IMR-90 (cell line): Measurements from ENCODE around the gene FRMD4B. TPM values are rescaled to one million over a fixed set of nuclear protein-coding genes. Genes with fewer than 3 reads are reported as not detected.

Experiments used
- ATAC-seq: fragments of 200-7000 bp; cut with Tn5 transposase; 2 replicates; pipeline ENCODE4 v1.9.1; 2020; ENCODE audit warnings: low read depth, mild to moderate bottlenecking, moderate library complexity
- BruUV-seq: library from RNA; stranded (reverse); fragments of 400-500 nt; replicated peaks from 2 replicates; lab custom pipeline; 2021; lab: Mats Ljungman, UMichigan
- CTCF ChIA-PET: fragments of 300-600 bp; formaldehyde crosslinking; extraction: SDS; loops from one replicate; lab custom pipeline; 2021; ENCODE audit warnings: antibody characterized with exemption; lab: Yijun Ruan, JAX
- POLR2A ChIA-PET: fragments of 300-600 bp; sonication (Branson Sonifier 250); formaldehyde crosslinking; loops from one replicate; lab custom pipeline; 2022; ENCODE audit warnings: antibody characterized with exemption; ENCODE audit not compliant: unreplicated experiment; lab: Charles Lee
- DNase-seq: peaks from one replicate; pipeline ENCODE4 v3.0.0; 2013
- H2AFZ ChIP-seq: replicated peaks from 2 replicates; pipeline ENCODE3; 2013; ENCODE audit warnings: low read length, mild to moderate bottlenecking; ENCODE audit not compliant: poor library complexity
- H2AK5ac ChIP-seq: 2 replicates; pipeline ENCODE4 v1.6.1; 2013; ENCODE audit warnings: low read depth, low read length, inconsistent platforms
- H2AK9ac ChIP-seq: replicated peaks from 2 replicates; pipeline ENCODE3; 2013; ENCODE audit warnings: mild to moderate bottlenecking, low read depth, low read length, moderate library complexity; ENCODE audit not compliant: poor library complexity
- H2BK120ac ChIP-seq: 2 replicates; pipeline ENCODE4 v1.6.1; 2013; ENCODE audit warnings: low read depth, low read length, inconsistent platforms
- H2BK15ac ChIP-seq: 3 replicates; pipeline ENCODE4 v1.6.1; 2013; ENCODE audit warnings: low read depth, low read length, inconsistent platforms
- H2BK20ac ChIP-seq: 2 replicates; pipeline ENCODE4 v1.6.1; 2013; ENCODE audit warnings: low read depth, mild to moderate bottlenecking, inconsistent platforms, low read length, moderate library complexity
- H2BK5ac ChIP-seq: 2 replicates; pipeline ENCODE4 v1.6.1; 2013; ENCODE audit warnings: mild to moderate bottlenecking, low read depth, low read length, inconsistent platforms; ENCODE audit not compliant: poor library complexity, severe bottlenecking
- H3K14ac ChIP-seq: replicated peaks from 2 replicates; pipeline ENCODE4 v1.6.1; 2013; ENCODE audit warnings: low read depth, low read length, inconsistent platforms
- H3K18ac ChIP-seq: 2 replicates; pipeline ENCODE4 v1.6.1; 2013; ENCODE audit warnings: low read depth, low read length, control low read depth
- H3K23ac ChIP-seq: 2 replicates; pipeline ENCODE4 v1.6.1; 2013; ENCODE audit warnings: low read depth, low read length, inconsistent platforms
- H3K27ac ChIP-seq: 2 replicates; pipeline ENCODE4 v1.5.1; 2013; ENCODE audit warnings: mild to moderate bottlenecking, control low read depth, low read length; ENCODE audit not compliant: insufficient read depth
- H3K27me3 ChIP-seq: 2 replicates; pipeline ENCODE4 v1.6.1; 2013; ENCODE audit warnings: low read length; ENCODE audit not compliant: control insufficient read depth, insufficient read depth
- H3K36me3 ChIP-seq: 2 replicates; pipeline ENCODE4 v1.6.1; 2013; ENCODE audit warnings: low read length, mixed read lengths; ENCODE audit not compliant: control insufficient read depth, insufficient read depth
- H3K4ac ChIP-seq: 2 replicates; pipeline ENCODE4 v1.6.1; 2013; ENCODE audit warnings: low read depth, low read length, inconsistent platforms
- H3K4me1 ChIP-seq: 2 replicates; pipeline ENCODE4 v1.6.1; 2013; ENCODE audit warnings: low read length, mixed read lengths; ENCODE audit not compliant: control insufficient read depth, insufficient read depth
- H3K4me2 ChIP-seq: 2 replicates; pipeline ENCODE4 v1.6.1; 2013; ENCODE audit warnings: low read depth, mild to moderate bottlenecking, control low read depth, low read length, moderate library complexity
- H3K4me3 ChIP-seq: 2 replicates; pipeline ENCODE4 v1.5.1; 2013; ENCODE audit warnings: low read depth, mild to moderate bottlenecking, control low read depth, low read length, moderate library complexity; ENCODE audit not compliant: insufficient read depth
- H3K56ac ChIP-seq: 2 replicates; pipeline ENCODE4 v1.6.1; 2013; ENCODE audit warnings: low read length, inconsistent platforms; ENCODE audit not compliant: insufficient read depth; ENCODE audit errors: extremely low read depth
- H3K79me1 ChIP-seq, 2 experiments: 2 replicates each; pipeline ENCODE4 v1.6.1; 2013; ENCODE audit warnings: low read length in 2 of 2, inconsistent platforms in 1 of 2, low read depth in 1 of 2
- H3K9ac ChIP-seq: 2 replicates; pipeline ENCODE4 v1.6.1; 2013; ENCODE audit warnings: low read depth, low read length, control low read depth
- H3K9me1 ChIP-seq: 2 replicates; pipeline ENCODE4 v1.6.1; 2013; ENCODE audit warnings: low read length, inconsistent platforms; ENCODE audit not compliant: insufficient read depth
- H3K9me3 ChIP-seq: 2 replicates; pipeline ENCODE4 v1.6.1; 2013; ENCODE audit warnings: low read length; ENCODE audit not compliant: control insufficient read depth, insufficient read depth
- H4K20me1 ChIP-seq: 2 replicates; pipeline ENCODE4 v1.6.1; 2013; ENCODE audit warnings: low read length, inconsistent platforms; ENCODE audit not compliant: insufficient read depth
- H4K5ac ChIP-seq: 2 replicates; pipeline ENCODE4 v1.6.1; 2013; ENCODE audit warnings: mild to moderate bottlenecking, low read depth, low read length, control low read depth
- H4K8ac ChIP-seq, 2 experiments: 2 replicates each; pipeline ENCODE4 v1.6.1; 2013; ENCODE audit warnings: low read depth in 2 of 2, low read length in 2 of 2, control low read depth in 1 of 2, inconsistent platforms in 1 of 2
- H4K91ac ChIP-seq: 2 replicates; pipeline ENCODE4 v1.6.1; 2013; ENCODE audit warnings: low read depth, low read length, inconsistent platforms; ENCODE audit not compliant: insufficient read depth
- MAFK ChIP-seq: IDR thresholded peaks from 2 replicates; pipeline ENCODE4 v1.6.1; 2012; ENCODE audit warnings: low read depth, low read length, improper control_type of control experiment
- WGBS, 2 experiments: methylation state at CpG; one replicate each; pipeline versions ENCODE4 v1.1.5 to v1.1.7; 2013; ENCODE audit warnings: missing lambda C conversion rate in 2 of 2; ENCODE audit not compliant: insufficient read length in 1 of 2; ENCODE audit errors: extremely low coverage in 2 of 2; 5-methylcytosine and 5-hydroxymethylcytosine counted together
- dilution Hi-C: fragments of 300-500 bp; cut with HindIII; formaldehyde crosslinking; loops from one replicate; pipeline ENCODE4 v1.14.3; 2018; ENCODE audit warnings: low sequenced_read_pairs; ENCODE audit not compliant: unreplicated experiment
- in situ Hi-C: fragments of 300-500 bp; cut with MboI; formaldehyde crosslinking; loops from 3 replicates; pipeline ENCODE4 v1.14.3; 2019; ENCODE audit warnings: low sequenced_read_pairs, inconsistent platforms, mixed read lengths
- intact Hi-C: fragments of 100-400 bp; cut with micrococcal nuclease; formaldehyde crosslinking; loops from 2 replicates; pipeline ENCODE4 v1.10.0; 2022
- polyA plus RNA-seq, 3 experiments: library from polyadenylated mRNA; depleted of rRNA; stranded (reverse); fragments of >200 nt; gene quantifications; 2 replicates each; pipeline ENCODE4 v1.2.3, GENCODE V29; 2012; ENCODE audit warnings: low replicate concordance in 1 of 3
- total RNA-seq: library from RNA; depleted of rRNA; stranded (reverse); fragments of >200 nt; gene quantifications from 2 replicates; pipeline ENCODE4 v1.2.3, GENCODE V29; 2012

Gene FRMD4B
- total and polyA plus RNA-seq, 2 of the 4 experiments (the other 2 are of a cell fraction): 0.14 to 0.36 TPM

DNA sequence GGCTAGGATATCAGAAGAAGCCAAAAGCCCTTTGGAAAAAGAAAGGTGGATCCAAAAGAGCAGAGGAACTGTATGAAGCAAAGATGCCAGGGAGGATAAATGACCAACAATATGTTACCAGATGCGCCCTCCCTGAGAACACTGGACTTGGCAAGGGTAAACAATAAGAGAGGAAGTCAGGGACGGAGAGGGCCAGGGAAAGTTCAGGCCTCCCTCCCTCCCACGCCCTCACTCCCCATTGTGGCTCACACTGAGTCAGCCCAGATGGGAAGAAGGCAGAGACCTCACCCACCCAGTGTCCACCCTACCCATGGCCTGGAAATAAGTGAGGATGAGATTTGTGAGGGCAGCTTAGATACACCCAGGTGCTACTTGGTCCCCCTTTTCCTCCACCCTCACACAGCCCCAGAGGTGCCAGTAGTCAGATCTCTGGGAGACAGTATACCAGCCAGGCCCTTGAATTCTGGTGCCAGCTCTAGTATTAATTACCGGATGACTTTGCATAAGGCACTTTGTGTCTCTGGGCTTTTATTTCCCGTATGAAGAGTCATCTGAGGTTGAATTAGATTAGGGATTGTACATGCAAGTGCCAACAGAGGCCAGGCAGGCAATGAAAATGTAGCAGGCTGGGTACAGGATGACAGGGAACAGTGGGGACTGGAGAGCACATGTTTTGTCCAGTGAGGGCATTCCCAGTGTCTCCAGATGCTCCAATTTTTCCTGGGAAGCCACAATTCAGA lies 35.1 kb upstream of the FRMD4B start:
- Histone ChIP-seq H2AK9ac (no peak overlapping the region), H4K91ac (no peak overlapping the region), H4K5ac (no peak overlapping the region), H3K4me2 (no peak overlapping the region), H3K27ac (no peak overlapping the region), H2BK5ac (no peak overlapping the region), H2BK15ac (no peak overlapping the region), H3K56ac (no peak overlapping the region), H3K4ac (no peak overlapping the region), H2BK20ac (no peak overlapping the region), H4K20me1 (no peaks in the 10 kb centered on the region), H3K14ac (no peak overlapping the region), H3K9ac (no peak overlapping the region), H3K4me1 (no peaks in the 10 kb centered on the region), H3K18ac (no peak overlapping the region), H4K8ac (no peak overlapping the region), H3K9me3 (no peaks in the 10 kb centered on the region), H3K27me3 (no peaks in the 10 kb centered on the region), H3K4me3 (no peak overlapping the region), H3K23ac (no peak overlapping the region), H2AK5ac (no peak overlapping the region), H2BK120ac (no peak overlapping the region), H2AFZ (no peak overlapping the region), H3K79me1 (no peaks in the 10 kb centered on the region), H3K36me3 (no peaks in the 10 kb centered on the region), H3K9me1 (no peaks in the 10 kb centered on the region)
- intact Hi-C loops: no loop called here
- no TSS peak for BruUV-seq
- WGBS, 2 experiments: no CpG with 5 or more reads among the region's 5 CpGs
- POLR2A ChIA-PET: no interaction called here
- no peak for TF ChIP-seq MAFK
- dilution Hi-C loops: no loop called here
- DNase-seq (no peak), ATAC-seq (no peak)
- in situ Hi-C loops: no loop called here
- CTCF ChIA-PET: no interaction called here
